IgD-negative memory B cell (primary cell): ENCODE data around the gene FAM151A. TPM values are rescaled to one million over a fixed set of nuclear protein-coding genes. Genes with fewer than 3 reads are reported as not detected.
A peak's percentile ranks its signal among the peaks of the same experiment; 100 is the strongest.
"Not testable (repeated sequence)": the region's sequence is repeated elsewhere in the genome, so short reads cannot be mapped to it uniquely, and the experiment has no call there.

Source experiments
- H3K27ac Mint-ChIP-seq, 3 donors: one replicate each; pipeline ENCODE4 v1.8.0; 2020 to 2022; ENCODE audit warnings: mild to moderate bottlenecking in 3 of 3, mixed read lengths in 3 of 3, moderate library complexity in 1 of 3
- H3K27me3 Mint-ChIP-seq: one replicate; pipeline ENCODE4 v1.8.0; 2021; ENCODE audit warnings: mixed read lengths
- H3K36me3 Mint-ChIP-seq: one replicate; pipeline ENCODE4 v1.8.0; 2020; ENCODE audit warnings: mild to moderate bottlenecking, mixed read lengths
- H3K4me1 Mint-ChIP-seq, 3 donors: one replicate each; pipeline ENCODE4 v1.8.0; 2020 to 2022; ENCODE audit warnings: mixed read lengths in 3 of 3, mild to moderate bottlenecking in 1 of 3
- H3K4me3 Mint-ChIP-seq, 4 donors: one replicate each; pipeline ENCODE4 v1.8.0; 2020 to 2022; ENCODE audit warnings: mild to moderate bottlenecking in 4 of 4, mixed read lengths in 4 of 4, moderate library complexity in 3 of 4
- H3K9me3 Mint-ChIP-seq, 3 donors: one replicate each; pipeline ENCODE4 v1.8.0; 2020 to 2021; ENCODE audit warnings: mixed read lengths in 3 of 3, mild to moderate bottlenecking in 1 of 3
- polyA plus RNA-seq: library from polyadenylated mRNA; unstranded; fragments of 300-500 nt; fragmentation: Illumina TruSeq; gene quantifications from one replicate; pipeline ENCODE4 v1.2.3, GENCODE V29; 2021

The FAM151A gene
- polyA plus RNA-seq, 1 donor from 2014 or later: not detected

- H3K36me3 Mint-ChIP-seq: no peaks in the 10 kb centered on the region
- peaks cover 7% of the 10 kb centered on the region for H3K27me3 Mint-ChIP-seq
- no peak overlapping the region for H3K27ac Mint-ChIP-seq
- no peaks in the 10 kb centered on the region for H3K9me3 Mint-ChIP-seq
- H3K4me3 Mint-ChIP-seq: no peak overlapping the region
- no peaks in the 10 kb centered on the region for H3K4me1 Mint-ChIP-seq
Measured at GRCh38 chr1:54649130-54649898, 26.0 kb upstream of the FAM151A start.

DNA sequence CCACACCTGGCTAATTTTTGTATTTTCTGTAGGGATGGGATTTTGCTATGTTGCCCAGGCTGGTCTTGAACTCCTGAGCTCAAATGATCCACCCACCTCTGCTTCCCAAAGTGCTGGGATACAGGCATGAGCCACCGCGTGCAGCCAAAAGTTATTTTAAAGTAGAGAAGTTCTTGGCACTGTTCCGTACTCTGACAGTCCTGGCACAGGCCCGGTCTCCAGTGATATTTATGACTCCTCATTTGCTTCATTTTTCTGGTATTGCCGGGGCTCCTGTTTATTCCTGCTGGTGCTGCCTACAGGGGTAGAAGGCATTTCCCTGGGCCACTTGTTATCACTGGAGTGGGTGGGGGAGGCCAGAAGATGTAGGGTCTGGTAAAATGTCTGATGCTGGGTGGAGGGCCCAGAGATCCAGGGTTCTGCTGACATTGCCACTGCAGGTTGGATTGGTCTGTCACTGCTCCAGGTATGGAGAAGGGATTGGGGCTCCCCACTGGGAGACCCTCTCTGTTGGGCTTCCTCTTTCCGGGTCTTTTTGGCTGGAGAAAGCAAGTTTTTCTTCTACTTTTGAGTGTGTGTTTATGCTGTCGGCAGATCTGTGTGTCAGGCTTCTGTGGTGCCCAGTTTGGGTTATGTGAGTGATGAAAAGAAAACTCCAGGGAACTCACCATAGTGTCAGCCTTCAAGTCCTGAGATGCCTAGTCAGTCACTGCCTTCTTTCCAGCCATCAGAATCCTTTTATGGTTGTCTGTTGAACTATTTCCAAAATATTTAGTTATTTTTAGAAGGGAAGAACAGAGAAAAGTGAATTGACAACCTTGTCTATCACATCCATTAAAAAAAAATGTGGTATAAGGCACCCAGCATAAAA, 22.7 kb upstream of the FAM151A start:
- H3K27ac Mint-ChIP-seq: no peak overlapping the region
- H3K4me3 Mint-ChIP-seq: no peak overlapping the region
- no peaks in the 10 kb centered on the region for H3K4me1 Mint-ChIP-seq
- H3K27me3 Mint-ChIP-seq: peaks cover 7% of the 10 kb centered on the region
- no peaks in the 10 kb centered on the region for H3K36me3 Mint-ChIP-seq
- H3K9me3 Mint-ChIP-seq: peaks cover 3 to 11% (median 7%) of the 10 kb centered on the region in 3 donors

DNA sequence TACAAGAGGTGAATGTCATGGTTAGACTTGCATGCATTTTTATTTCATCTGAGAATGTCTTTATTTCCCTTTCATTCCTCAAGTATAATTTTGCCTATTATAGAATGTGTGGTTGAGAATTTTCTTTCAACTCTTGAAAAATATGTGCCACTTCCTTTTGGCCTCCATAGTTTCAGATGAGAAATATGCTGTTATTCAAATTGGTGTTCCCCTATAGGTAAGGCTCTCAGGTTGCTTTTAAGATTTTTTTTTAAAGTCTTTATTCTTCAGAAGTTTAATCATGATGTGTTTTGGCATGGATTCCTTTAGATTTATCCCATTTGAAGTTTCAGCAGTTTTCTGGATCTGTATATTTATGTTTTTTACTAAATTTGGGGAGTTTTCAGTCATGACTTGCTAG, 20.4 kb upstream of the FAM151A start:
- Mint-ChIP-seq H3K4me3 (no peak overlapping the region), H3K36me3 (no peaks in the 10 kb centered on the region), H3K4me1 (no peaks in the 10 kb centered on the region), H3K9me3 (peaks cover 3 to 11% (median 7%) of the 10 kb centered on the region in 3 donors), H3K27me3 (peaks cover 1% of the 10 kb centered on the region), H3K27ac (no peak overlapping the region)

DNA sequence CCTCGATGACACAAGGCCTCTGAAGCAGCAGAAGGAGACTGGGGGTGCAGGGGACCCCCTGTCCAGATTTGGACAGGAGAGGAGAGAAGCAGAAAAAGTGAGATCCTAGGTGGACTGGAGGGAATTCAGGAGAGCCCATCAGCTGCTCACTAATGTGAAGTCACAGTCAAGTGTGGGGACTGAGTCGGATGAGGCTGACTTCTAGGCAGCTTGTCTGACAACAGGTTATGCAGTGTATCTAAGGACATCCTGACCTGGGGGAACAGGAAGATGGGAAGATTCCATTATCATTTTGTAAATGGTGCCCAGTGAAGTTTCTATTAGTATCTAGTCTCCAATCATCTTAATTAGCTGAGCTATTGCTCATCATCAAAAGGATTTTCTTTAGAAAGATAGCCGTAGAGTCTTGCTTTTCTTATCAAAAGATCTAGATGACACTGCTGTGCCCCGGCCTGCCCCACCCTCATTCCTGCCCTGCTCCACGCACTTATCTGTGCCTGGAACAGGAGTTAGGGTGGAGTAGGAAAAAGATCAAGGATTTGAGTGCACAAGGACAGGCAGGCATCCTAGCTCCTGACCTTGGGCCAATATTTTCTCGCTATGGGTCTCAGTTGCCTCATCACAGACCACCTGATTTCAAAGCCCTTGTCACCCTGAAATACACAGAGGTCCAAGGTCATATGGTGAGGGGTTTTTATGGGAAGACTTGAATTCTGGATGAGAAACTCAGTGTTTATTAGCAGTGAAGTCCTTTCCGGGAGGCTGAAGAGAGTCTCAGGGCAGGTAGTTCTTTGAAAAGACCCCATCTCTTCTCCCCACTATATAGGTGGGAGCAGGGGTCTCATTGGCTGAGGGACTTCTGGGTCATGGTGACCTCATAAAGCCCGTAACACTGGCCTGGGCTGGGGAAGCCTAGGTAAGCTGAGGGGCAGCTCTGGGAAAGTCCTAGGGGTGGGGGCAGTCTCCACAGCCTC, 17.8 kb upstream of the FAM151A start, which contains the start of gene MROH7:
Gene MROH7 (plus strand): TSS at position 924 of the 974 bp plus-strand sequence. CDS start 11,141 bp downstream, outside the sequence.
- Mint-ChIP-seq H3K36me3 (no peaks in the 10 kb centered on the region), H3K9me3 (peaks cover 3 to 11% (median 7%) of the 10 kb centered on the region in 3 donors), H3K4me3 (no peak within 1 kb of the TSS), H3K4me1 (no peaks in the 10 kb centered on the region), H3K27me3 (peaks cover 5% of the 10 kb centered on the region), H3K27ac (peak within 1 kb of the TSS in 1 of 3 donors; percentile 46)

GRCh38 chr1:54640361-54640760, 17.0 kb upstream of the FAM151A start:
- peaks cover 8% of the 10 kb centered on the region for H3K27me3 Mint-ChIP-seq
- no peak overlapping the region for H3K4me3 Mint-ChIP-seq
- no peaks in the 10 kb centered on the region for H3K4me1 Mint-ChIP-seq
- no peak overlapping the region for H3K27ac Mint-ChIP-seq
- peaks cover 3 to 11% (median 7%) of the 10 kb centered on the region in 3 donors for H3K9me3 Mint-ChIP-seq
- H3K36me3 Mint-ChIP-seq: no peaks in the 10 kb centered on the region

DNA sequence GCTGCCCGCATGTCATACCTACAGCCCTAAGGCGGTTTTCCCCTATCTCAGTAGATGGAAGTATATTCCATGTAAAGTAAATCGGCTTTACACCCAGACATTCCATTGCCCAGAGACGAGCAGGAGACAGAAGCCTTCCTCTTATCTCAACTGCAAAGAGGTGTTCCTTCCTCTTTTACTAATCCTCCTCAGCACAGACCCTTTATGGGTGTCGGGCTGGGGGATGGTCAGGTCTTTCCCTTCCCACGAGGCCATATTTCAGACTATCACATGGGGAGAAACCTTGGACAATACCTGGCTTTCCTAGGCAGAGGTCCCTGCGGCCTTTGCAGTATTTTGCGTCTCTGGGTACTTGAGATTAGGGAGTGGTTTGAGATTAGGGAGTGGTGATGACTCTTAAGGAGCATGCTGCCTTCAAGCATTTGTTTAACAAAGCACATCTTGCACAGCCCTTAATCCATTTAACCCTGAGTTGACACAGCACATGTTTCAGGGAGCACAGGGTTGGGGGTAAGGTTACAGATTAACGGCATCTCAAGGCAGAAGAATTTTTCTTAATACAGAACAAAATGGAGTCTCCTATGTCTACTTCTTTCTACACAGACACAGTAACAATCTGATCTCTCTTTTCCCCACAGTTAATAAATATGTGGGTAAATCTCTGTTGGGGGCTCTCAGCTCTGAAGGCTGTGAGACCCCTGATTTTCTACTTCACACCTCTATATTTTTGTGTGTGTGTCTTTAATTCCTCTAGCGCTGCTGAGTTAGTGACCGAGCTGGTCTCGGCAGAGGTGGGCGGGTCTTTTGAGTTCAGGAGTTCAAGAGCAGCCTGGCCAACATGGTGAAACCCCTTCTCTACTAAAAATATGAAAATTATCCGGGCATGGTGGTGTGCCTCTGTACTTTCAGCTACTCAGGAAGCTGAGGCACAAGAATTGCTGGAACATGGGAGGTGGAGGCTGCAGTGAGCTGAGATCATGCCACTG, 13.4 kb upstream of the FAM151A start:
- H3K4me1 Mint-ChIP-seq, H3K9me3 Mint-ChIP-seq, H3K36me3 Mint-ChIP-seq, H3K27ac Mint-ChIP-seq: not testable (repeated sequence)
- H3K4me3 Mint-ChIP-seq: peak overlapping the region in 1 of 4 donors; percentile 8
- peaks cover 11% of the 10 kb centered on the region for H3K27me3 Mint-ChIP-seq

DNA sequence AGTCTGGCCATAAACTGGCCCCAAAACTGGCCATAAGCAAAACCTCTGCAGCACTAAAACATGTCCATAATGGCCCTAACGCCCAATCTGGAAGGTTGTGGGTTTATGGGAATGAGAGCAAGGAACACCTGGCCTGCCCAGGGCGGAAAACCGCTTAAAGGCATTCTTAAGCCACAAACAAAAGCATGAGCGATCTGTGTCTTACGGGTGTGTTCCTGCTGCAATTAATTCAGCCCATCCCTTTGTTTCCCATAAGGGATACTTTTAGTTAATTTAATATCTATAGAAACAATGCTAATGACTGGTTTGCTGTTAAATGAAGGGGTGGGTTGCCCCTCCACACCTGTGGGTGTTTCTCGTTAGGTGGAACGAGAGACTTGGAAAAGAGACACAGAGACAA, 12.5 kb upstream of the FAM151A start:
- H3K9me3 Mint-ChIP-seq, H3K4me3 Mint-ChIP-seq, H3K27ac Mint-ChIP-seq, H3K4me1 Mint-ChIP-seq, H3K36me3 Mint-ChIP-seq: not testable (repeated sequence)
- H3K27me3 Mint-ChIP-seq: peaks cover 11% of the 10 kb centered on the region

DNA sequence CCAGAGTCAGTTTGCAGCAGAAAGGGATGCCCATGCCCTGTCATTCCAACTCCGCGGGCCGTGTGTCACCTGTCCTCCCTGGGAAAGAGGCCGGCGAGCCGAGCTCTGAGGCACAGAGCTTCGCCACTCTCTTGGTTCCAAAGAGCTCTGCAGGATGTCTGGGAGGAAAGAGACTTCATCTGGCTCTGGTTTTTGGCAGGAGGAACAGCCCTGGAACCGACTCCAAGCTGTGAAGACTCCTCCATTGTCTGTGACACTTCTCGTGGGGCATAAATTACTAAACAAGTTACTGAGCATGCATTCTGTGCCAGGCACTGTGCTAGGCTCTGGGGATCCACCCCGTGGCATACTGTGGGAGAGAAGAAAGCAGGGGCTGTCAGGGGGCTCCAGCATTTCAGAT, 3.9 kb upstream of the FAM151A start:
- H3K4me3 Mint-ChIP-seq: no peak overlapping the region
- H3K36me3 Mint-ChIP-seq: no peaks in the 10 kb centered on the region

GRCh38 chr1:54624466-54625464, 1.4 kb upstream of the FAM151A start:
- Mint-ChIP-seq H3K4me1 (no peaks in the 10 kb centered on the region), H3K36me3 (no peaks in the 10 kb centered on the region), H3K4me3 (no peak overlapping the region), H3K27ac (no peak overlapping the region), H3K9me3 (peaks cover 0 to 3% (median 0%) of the 10 kb centered on the region in 3 donors), H3K27me3 (peaks cover 14% of the 10 kb centered on the region)

More for the DNA sequence above, 3.9 kb upstream of the FAM151A start:
- no peak overlapping the region for H3K27ac Mint-ChIP-seq
- peaks cover 0 to 8% (median 0%) of the 10 kb centered on the region in 3 donors for H3K9me3 Mint-ChIP-seq
- no peaks in the 10 kb centered on the region for H3K4me1 Mint-ChIP-seq
- H3K27me3 Mint-ChIP-seq: peaks cover 5% of the 10 kb centered on the region

- H3K27ac Mint-ChIP-seq: peak overlapping the region in 1 of 3 donors; percentile 10
- H3K36me3 Mint-ChIP-seq: no peaks in the 10 kb centered on the region
Measured at GRCh38 chr1:54619749-54620148, 3.6 kb downstream of the FAM151A start.

DNA sequence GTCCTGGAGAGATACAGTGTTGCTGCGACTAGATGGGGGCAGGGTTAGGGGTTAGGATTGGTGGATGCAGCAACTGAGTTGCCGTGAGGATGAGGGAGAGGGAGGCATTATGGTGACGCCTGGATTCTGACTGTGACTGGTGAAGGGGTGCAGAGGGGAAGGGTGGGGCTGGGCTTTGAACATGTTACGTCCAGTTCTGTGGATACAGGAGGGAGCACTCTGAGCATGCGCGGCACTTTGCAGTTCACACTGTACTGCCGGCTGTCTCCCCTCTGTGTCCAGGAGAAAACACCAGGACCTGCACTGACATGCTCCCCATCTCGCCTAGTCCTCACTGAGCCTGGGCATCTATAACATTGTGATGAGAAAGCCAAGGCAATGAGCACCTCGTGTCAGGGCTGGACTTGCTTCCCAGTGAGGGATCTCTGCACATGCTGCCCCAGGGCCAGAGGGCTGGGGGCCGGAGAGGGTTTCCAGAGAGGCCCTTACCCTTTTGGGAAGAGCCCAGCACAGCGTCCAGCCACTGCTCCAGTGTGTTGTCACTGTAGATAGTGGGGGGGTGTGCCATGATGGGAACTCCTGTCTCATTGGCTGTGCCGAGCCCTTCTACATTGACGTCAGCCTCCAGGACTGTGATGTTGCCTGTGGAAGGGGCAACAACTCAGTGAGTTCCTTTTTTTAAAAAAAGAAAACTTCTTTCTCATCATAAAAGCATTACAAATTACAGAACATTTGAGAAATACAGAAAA, 7.6 kb downstream of the FAM151A start:
- Mint-ChIP-seq H3K4me3 (no peak overlapping the region), H3K9me3 (peaks cover 0 to 3% (median 0%) of the 10 kb centered on the region in 3 donors), H3K4me1 (peaks cover 0 to 2% (median 0%) of the 10 kb centered on the region in 3 donors), H3K36me3 (no peaks in the 10 kb centered on the region), H3K27ac (no peak overlapping the region), H3K27me3 (peaks cover 7% of the 10 kb centered on the region)

More at GRCh38 chr1:54619749-54620148, 3.6 kb downstream of the FAM151A start:
- peaks cover 15% of the 10 kb centered on the region for H3K27me3 Mint-ChIP-seq
- peaks cover 0 to 5% (median 0%) of the 10 kb centered on the region in 3 donors for H3K9me3 Mint-ChIP-seq
- no peak overlapping the region for H3K4me3 Mint-ChIP-seq
- H3K4me1 Mint-ChIP-seq: no peaks in the 10 kb centered on the region

- peaks cover 0 to 2% (median 0%) of the 10 kb centered on the region in 3 donors for H3K4me1 Mint-ChIP-seq
- H3K36me3 Mint-ChIP-seq: no peaks in the 10 kb centered on the region
- H3K4me3 Mint-ChIP-seq: no peak overlapping the region
- H3K27ac Mint-ChIP-seq: no peak overlapping the region
- peaks cover 2% of the 10 kb centered on the region for H3K27me3 Mint-ChIP-seq
- H3K9me3 Mint-ChIP-seq: peaks cover 0 to 3% (median 0%) of the 10 kb centered on the region in 3 donors
Measured at GRCh38 chr1:54614563-54614962, 8.8 kb downstream of the FAM151A start.
